Stimulated activated CD4-positive, alpha-beta T cell treated with anti-CD3 and anti-CD28 coated beads, Interleukin-2, amount 100 ng/mL, for 4 hours (primary cell): ENCODE measurements around the gene MREG.
"Not testable (repeated sequence)": the region's sequence is repeated elsewhere in the genome, so short reads cannot be mapped to it uniquely, and the experiment has no call there.

ENCODE experiments used
- DNase-seq: peaks from one replicate; pipeline ENCODE4 v3.0.0-alpha.2; 2020; ENCODE audit warnings: low read depth

Gene MREG

GRCh38 chr2:215958257-215958656, 55.1 kb downstream of the MREG start:
- DNase-seq = no peak

DNA sequence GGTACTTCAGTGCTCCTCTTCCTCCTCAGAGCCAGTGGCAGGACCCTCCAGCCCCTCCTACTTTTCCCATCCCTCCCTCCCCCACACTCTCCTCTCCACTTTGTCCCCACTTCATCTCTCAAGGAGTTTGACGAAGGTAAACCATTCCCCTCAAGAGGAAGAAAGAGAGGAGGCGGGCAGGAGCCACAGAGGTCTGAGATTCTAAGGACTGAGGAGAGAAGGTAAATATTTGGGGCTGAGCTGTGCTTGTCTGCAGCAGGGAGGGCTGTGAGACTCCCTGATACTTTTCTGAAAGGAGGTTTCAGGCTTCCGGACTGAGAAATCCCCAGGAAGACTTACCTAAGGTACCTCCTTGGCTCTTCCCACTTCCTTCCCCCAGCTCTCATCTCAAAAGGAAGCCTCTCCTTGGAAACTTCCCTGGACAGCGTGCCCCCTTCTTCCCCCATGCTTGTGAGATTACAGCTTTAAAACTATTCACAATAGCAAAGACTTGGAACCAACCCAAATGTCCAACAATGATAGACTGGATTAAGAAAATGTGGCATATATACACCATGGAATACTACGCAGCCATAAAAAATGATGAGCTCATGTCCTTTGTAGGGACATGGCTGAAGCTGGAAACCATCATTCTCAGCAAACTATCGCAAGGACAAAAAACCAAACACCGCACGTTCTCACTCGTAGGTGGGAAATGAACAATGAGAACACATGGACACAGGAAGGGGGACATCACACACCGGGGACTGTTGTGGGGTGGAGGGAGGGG, 55.8 kb downstream of the MREG start:
- not testable (repeated sequence) for DNase-seq

DNA sequence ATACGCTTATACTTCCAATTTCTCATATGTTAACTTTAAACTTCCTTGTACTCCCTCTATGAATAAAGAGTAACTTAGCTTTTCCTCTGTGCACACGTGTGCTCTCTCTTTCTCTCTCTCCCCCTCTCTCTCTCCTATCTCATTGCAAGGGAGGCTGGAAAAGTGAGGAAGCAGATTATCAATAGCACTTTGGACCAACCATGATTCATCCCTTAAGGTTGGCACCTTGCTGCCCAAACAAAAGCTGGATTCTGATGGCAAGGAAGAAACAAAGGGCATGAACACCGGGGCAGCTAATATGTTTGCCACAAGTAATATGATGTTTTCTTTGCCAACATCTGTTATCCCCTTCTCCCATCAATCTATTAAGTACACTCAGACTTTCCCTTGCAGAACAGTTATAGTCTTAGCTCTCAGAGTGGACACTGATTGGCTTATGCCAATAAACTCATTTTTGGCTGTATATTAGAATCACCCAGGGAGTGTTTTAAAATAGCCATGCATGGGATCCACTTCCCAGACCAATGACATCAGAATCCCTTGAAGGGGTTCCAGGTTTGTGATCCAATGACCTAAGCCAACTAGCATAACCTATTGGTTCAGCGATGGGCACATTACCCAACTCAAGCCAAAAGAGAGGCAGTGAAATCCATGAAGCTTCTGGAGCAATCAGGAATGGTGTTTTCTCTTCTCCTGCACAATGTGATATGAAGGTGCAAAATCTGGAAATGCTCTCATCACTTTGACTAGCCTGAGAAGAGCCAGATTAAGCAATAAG, 60.3 kb downstream of the MREG start:
- no peak for DNase-seq

- DNase-seq = no peak
Observed at GRCh38 chr2:215951558-215951957, 61.8 kb downstream of the MREG start.

DNA sequence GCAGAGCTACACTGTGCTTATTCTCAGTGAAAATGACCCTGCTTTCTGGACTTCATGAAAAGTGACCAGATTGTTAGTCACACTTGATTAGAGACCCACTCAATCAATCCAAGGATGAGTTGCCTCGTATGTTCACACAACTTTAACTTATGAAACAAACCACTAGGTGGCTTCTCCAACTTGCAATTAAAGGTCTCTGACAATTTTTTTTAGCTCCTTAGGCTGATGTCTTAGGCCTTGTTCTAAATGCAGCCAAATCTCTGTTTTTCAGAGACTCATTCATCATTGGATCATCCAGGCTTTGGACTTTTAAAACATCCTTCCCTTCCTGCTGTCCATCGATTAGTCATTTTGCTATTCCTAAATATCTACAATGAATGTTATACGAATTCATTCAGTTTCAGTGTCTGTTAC, 63.4 kb downstream of the MREG start:
- DNase-seq = no peak

DNA sequence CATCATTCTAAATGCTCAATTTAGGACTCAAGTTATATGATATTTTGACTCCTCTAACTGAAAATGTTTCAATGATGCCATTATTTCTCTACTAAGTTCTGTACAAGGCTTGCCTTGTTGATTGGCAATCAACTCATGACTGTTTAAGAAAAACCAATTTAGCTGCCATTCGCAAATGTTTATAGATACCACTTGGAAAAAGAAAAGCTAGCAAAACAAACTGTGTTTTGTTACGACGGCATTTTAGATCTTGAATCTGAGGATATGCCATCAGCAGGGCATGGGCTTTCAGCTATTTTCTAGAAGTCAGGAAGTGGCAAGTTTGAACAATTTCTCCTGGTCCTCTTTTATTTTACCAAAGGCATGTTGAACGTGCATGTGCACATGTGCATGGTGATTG, 65.3 kb downstream of the MREG start:
- DNase-seq = no peak

DNA sequence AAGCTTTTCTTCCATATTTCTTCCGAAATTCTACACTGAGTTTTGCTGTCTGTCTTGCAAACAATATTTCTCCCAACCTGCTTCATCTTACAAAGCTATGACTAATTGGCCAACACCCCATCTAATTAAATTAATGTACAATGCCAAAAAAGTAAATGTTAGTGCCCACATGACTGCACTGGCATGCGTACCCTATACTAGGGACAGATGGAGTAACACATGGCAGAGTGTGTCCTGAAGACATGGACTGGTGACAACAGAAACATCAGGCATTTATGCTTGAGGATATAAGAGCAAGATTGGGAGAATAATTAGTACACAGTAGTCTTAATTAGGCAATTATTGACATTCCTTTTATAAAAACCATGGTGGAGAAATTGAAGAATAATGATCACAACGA, 66.8 kb downstream of the MREG start:
- no peak for DNase-seq

- no peak for DNase-seq
Observed at GRCh38 chr2:215942194-215942593, 71.2 kb downstream of the MREG start.

DNA sequence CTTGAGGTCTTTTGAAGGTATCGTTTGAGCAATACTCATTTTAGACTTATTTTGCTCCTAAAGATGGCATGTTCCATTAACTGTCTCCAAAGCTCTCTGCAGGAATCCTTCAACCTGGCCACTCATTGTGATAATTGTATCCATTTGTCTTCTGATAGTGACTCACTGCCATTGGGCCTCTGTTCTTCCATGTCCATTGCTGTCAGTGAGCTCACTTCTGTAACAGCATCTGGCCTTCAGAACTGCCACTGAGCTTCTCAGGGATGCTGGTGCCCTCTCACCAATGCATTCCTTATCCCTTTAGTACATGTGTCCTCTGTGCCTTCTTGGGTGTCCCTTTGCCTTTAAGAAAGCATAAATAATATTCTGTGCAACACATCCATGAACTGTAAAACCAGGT, 71.6 kb downstream of the MREG start:
- no peak for DNase-seq

DNA sequence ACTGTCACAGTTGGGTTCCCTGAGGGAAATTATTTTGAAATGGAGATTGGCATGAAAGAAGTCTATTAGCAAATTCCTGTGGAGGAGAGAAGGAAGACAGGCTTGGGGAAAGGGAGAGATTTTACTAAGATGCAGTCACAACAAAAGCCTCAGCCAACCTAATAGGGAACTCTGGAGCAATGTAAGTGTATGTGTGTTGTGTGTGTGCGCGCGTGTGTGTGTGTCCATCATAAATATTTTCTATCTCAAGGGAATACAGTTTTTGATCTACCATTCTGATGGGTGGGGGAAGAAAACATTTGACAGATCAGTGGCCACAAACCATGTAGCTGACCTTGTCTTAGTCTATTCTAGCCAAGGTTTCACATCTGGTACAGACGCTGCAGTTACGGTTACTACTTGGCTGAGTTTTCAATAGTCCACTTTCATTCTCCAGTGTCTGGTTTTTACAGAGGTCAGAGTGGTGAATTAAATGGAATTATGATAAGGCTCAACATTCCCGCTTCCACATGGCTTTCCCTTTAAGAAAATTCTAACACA, 72.6 kb downstream of the MREG start:
- no peak for DNase-seq

DNA sequence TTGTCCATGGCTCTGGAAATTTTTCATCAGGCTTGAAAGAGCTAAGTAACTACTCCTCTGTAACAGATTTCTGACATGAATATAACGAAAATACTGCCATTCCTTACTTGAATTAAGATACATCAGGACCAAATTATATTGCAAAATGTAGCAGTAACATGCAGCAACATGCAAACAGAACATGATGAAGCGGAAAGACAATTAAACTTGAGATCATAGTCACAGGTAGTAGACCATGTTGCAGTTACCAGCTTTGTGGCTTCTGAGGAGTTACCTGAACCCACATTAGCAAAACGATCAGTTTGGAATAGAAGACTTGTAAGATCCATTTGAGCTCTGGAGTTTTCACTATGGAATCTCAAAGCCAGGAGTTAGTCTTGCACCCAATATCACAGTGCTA, 76.2 kb downstream of the MREG start:
- DNase-seq = no peak

GRCh38 chr2:215933151-215933550, 80.2 kb downstream of the MREG start:
- DNase-seq = no peak

GRCh38 chr2:215931256-215931903, 82.0 kb downstream of the MREG start:
- peak; percentile 28 for DNase-seq

DNA sequence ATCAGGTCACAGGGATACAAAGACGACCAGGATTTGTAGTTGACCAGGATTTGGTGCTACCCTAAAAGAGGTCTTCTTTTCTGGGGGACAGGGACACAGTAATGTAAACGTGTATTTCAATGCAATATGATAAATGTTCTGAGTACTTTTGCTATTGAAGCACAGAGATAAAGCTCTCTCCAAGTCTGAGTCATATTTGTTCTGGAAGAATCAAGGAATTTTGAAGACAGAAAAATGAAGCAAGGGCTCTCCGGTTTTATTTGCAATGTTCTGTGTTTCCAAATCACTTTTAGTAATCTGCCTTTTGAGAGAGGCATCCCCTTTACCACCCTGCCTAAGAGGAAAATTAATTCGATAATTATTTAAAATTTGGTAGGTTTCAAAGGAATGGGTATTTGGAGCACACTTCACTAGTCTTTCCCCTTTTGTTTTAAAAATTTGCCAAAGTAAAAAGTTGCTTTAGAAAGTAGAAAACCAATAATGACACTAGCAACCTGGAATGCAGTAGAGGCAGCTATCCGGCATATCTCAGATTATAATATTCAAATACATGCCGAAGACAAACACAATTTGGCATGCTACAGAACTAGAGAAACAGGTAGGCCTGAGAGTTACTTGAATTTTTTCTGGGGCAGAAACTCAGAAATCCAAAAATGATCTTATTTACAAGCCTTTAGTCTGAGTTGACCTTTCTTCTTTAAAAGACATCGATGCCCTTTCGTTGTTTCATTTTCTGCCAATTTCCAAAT, 82.7 kb downstream of the MREG start:
- DNase-seq = no peak

- DNase-seq = no peak
Observed at GRCh38 chr2:215929602-215930335, 83.6 kb downstream of the MREG start.

DNA sequence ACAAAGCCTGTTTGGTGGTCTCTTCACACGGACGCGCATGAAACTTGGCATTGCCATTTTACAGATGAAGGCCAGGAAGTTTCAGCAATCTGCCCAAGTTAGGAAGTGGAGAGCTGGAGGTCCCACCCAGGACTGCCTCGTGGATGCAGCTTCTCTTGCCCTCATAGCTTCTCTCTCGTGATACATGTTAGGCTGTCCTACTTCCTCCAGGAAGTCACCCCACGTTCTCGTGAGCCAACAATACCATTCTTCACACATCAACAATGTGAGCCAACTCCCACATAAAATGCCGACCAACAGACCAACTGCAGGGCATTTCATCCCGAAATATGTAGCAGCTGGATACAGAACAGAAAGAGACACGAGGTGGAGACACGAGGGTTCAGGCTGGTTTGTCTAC, 85.3 kb downstream of the MREG start:
- no peak for DNase-seq

DNA sequence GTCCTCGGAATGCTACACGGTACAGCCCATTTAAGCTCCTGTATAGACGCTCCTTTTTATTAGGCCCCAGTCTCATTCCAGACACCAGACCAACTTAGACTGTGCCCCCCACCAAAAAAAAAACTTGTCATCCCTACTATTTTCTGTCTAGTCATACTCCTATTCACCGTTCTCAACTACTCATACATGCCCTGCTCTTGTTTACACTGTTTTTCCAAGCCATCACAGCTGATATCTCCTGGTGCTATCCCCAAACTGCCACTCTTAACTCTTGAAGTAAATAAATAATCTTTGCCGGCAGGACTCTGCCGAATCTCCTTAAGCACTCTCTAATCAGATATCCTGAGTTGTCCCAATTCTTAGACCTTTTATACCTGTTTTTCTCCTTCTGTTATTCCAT, 86.4 kb downstream of the MREG start:
- not testable (repeated sequence) for DNase-seq

DNA sequence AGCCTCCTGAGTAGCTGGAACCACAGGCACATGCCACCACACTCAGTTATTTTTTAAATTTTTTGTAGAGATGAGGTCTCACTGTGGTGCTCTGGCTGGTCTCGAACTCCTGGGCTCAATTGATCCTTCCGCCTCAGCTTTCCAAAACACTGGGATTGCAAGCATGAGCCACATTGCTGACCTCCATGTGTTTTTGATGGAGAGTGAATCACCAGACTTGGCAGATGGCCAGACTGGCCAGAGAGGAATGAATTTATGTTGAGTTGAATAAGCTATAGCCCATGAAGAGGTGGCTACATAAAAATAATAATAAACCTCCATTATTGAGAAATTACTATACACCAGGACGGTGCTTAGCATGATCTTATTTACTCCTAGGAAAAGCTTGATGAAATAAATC, 91.5 kb downstream of the MREG start:
- DNase-seq = no peak

DNA sequence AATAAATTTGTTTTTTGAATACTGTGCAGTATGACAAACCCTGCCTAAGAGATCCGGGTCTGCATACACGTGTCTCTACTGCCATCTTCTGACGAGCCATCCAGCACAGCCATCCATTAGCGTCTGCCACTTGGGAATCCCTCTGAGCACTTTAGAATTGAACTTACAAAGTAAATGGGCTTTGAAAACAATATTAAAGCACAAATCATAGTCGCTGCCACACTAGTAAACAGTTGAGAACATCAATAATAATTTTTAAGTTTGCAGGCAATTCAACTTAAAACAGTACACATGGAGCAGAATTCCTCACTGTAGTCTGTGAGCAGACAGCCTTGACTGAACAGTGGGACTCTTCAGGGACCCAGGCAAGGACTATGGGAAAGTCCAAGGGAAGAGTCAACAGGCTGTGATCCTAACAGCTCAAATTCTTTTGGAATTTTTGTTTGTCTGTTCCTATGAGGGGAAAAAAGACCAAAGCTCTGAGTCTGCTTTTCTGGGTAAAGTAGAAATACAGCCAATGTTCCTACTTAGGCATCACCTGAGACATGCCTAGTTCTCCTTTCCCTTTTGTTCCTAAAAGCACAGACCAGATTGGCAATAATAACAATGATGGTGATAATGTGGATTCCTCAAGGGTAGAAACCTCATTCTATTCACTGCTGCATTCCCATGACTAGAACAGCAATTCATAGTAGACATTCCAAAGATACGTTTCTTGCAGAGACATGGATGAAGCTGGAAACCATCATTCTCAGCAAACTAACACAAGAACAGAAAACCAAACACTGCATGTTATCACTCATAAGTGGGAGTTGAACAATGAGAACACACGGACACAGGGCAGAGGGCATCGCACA, 92.9 kb downstream of the MREG start:
- peak; percentile 29 for DNase-seq

DNA sequence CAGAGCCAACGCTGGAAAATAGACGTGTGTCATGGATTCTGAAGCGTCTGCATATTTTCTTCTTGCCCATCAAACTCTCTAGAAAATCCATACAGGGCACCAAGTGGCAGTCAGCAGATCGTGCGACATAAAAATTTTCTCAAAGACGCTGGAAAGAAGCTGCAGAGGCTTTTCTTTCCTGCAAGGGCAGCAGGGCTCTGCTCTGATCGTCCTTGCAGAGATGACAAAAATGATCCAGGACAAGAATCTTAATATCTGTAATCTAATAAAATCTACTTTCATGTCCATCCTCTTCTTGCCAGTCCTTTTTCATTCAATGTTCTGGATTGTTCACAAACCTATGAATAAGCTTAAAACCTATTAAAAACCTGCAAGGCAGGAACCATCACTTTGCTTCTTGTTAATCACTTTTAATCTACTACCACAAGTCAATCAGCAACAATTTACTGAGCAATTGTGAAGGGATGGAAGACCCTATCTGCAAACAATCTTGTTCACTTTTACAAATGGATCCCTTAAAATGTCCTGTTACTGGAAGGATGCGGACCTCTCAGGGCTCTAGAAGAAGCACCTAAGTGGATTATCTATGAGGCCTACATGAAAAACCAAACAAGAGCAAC, 93.6 kb downstream of the MREG start:
- DNase-seq = no peak
